ENCODE measurements around the gene TNIK. TPM values are rescaled to one million over a fixed set of nuclear protein-coding genes. Genes with fewer than 3 reads are reported as not detected.

Gene TNIK
- polyA plus RNA-seq, 1 donor from 2014 or later = 19.3 TPM

DNA sequence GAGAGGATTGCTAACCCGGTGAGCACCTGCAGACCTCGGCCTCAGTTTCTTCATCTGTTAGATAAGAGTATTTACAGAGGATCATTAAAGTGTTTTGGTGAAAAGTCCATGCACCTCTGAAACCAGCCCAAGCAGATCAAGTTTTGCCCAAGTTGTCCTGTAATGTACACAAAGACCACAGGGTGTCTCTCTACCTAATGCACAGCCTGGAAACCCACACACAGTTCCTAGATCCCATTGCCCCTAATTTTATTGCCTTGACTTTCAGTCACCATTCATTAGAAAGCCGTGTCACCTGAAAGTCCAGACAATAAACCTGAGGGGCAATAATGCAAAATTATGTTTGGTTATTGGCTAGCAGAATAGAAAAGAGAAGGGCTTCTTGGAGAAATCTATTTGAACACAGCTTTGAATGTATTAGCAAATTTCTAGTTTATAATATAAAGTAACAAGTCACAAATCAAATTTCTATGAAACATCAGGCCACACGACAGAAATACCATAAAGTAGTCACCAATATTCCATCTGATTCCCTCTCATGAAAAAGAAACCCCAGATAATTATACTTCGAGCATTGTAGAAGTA, 272.4 kb downstream of the TNIK start:
- Histone ChIP-seq H3K27me3 (ENCODE audit: insufficient read depth, low read depth, low read length) (peaks cover 20% of the 10 kb centered on the region), H3K79me2 (replicated peaks; ENCODE audit: insufficient read depth, low read length) (no peaks in the 10 kb centered on the region), H3K27ac (ENCODE audit: low read length) (no peak overlapping the region), H3K4me2 (ENCODE audit: low read length) (no peak overlapping the region), H3K9me2 (ENCODE audit: insufficient read depth, low read length) (no peaks in the 10 kb centered on the region), H3K9me3 (ENCODE audit: low read length) (no peaks in the 10 kb centered on the region), H4K20me1 (ENCODE audit: insufficient read depth) (no peaks in the 10 kb centered on the region), H3K4me3 (ENCODE audit: low read length) (no peak overlapping the region), H3F3A (ENCODE audit: insufficient read depth, low read length, poor library complexity, severe bottlenecking) (no peaks in the 10 kb centered on the region), H2AFZ (ENCODE audit: low read depth, low read length) (no peak overlapping the region), H3K36me3 (ENCODE audit: insufficient read depth, low read length) (peaks cover 5% of the 10 kb centered on the region), H3K9ac (ENCODE audit: low read length) (no peak overlapping the region)
- TF ChIP-seq, protein P1, sequence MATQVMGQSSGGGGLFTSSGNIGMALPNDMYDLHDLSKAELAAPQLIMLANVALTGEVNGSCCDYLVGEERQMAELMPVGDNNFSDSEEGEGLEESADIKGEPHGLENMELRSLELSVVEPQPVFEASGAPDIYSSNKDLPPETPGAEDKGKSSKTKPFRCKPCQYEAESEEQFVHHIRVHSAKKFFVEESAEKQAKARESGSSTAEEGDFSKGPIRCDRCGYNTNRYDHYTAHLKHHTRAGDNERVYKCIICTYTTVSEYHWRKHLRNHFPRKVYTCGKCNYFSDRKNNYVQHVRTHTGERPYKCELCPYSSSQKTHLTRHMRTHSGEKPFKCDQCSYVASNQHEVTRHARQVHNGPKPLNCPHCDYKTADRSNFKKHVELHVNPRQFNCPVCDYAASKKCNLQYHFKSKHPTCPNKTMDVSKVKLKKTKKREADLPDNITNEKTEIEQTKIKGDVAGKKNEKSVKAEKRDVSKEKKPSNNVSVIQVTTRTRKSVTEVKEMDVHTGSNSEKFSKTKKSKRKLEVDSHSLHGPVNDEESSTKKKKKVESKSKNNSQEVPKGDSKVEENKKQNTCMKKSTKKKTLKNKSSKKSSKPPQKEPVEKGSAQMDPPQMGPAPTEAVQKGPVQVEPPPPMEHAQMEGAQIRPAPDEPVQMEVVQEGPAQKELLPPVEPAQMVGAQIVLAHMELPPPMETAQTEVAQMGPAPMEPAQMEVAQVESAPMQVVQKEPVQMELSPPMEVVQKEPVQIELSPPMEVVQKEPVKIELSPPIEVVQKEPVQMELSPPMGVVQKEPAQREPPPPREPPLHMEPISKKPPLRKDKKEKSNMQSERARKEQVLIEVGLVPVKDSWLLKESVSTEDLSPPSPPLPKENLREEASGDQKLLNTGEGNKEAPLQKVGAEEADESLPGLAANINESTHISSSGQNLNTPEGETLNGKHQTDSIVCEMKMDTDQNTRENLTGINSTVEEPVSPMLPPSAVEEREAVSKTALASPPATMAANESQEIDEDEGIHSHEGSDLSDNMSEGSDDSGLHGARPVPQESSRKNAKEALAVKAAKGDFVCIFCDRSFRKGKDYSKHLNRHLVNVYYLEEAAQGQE (IDR thresholded peaks at IDR 0.05; ENCODE audit: borderline replicate concordance) = no peak
- TF ChIP-seq EZH2 (IDR thresholded peaks at IDR 0.05; ENCODE audit: borderline replicate concordance, insufficient read depth, low read length, poor library complexity, severe bottlenecking) (no peak), MXI1 (conservative IDR thresholded peaks at IDR 0.05; ENCODE audit: poor library complexity, severe bottlenecking) (no peak), RAD21 (conservative IDR thresholded peaks at IDR 0.05) (peak; percentile 72), SMC3 (conservative IDR thresholded peaks at IDR 0.05; ENCODE audit: poor library complexity) (peak; percentile 80)
- TF ChIP-seq, protein P2, sequence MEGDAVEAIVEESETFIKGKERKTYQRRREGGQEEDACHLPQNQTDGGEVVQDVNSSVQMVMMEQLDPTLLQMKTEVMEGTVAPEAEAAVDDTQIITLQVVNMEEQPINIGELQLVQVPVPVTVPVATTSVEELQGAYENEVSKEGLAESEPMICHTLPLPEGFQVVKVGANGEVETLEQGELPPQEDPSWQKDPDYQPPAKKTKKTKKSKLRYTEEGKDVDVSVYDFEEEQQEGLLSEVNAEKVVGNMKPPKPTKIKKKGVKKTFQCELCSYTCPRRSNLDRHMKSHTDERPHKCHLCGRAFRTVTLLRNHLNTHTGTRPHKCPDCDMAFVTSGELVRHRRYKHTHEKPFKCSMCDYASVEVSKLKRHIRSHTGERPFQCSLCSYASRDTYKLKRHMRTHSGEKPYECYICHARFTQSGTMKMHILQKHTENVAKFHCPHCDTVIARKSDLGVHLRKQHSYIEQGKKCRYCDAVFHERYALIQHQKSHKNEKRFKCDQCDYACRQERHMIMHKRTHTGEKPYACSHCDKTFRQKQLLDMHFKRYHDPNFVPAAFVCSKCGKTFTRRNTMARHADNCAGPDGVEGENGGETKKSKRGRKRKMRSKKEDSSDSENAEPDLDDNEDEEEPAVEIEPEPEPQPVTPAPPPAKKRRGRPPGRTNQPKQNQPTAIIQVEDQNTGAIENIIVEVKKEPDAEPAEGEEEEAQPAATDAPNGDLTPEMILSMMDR (IDR thresholded peaks at IDR 0.05; ENCODE audit: poor library complexity, severe bottlenecking) = peak; percentile 67

DNA sequence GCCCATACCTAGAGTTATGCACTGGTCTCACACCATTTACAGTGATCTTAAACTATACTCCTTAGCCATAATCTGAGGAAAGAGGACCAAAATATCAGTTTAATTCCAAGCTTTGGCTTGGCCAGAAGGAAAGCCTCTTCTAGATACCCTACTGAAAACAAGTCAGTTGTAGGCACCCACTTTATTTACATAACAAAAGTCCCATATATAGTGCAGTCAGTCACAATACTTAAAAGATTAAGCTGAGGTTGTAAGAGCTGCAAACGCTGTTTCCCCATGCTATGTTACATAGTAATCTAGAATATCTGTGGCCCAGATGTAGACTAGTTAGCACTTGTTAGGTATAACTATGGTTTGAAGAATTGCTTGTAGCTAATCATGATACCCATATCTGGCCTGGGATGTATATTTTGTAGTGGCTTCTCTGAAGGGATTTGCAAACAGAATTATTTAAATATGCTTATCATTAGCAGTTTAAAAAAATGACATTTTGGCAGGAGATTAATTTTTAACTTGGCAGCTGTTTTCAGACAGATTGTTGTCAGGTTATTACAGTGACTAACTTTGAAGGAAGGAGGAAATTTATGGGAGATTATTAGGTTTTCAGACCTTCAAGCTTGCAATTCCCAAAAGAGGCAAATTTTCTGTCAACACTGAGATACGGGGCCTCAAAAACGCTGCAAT, 273.2 kb downstream of the TNIK start:
- Histone ChIP-seq H3K27me3 (ENCODE audit: insufficient read depth, low read depth, low read length) (peaks cover 29% of the 10 kb centered on the region), H2AFZ (ENCODE audit: low read depth, low read length) (no peak overlapping the region), H3K9me2 (ENCODE audit: insufficient read depth, low read length) (no peaks in the 10 kb centered on the region), H3K27ac (ENCODE audit: low read length) (no peak overlapping the region), H3K79me2 (replicated peaks; ENCODE audit: insufficient read depth, low read length) (no peaks in the 10 kb centered on the region), H3F3A (ENCODE audit: insufficient read depth, low read length, poor library complexity, severe bottlenecking) (no peaks in the 10 kb centered on the region), H3K36me3 (ENCODE audit: insufficient read depth, low read length) (peaks cover 7% of the 10 kb centered on the region), H4K20me1 (ENCODE audit: insufficient read depth) (no peaks in the 10 kb centered on the region), H3K4me3 (ENCODE audit: low read length) (no peak overlapping the region), H3K9me3 (ENCODE audit: low read length) (no peaks in the 10 kb centered on the region), H3K4me2 (ENCODE audit: low read length) (no peak overlapping the region), H3K9ac (ENCODE audit: low read length) (no peak overlapping the region)
- TF ChIP-seq, protein P2 (IDR thresholded peaks at IDR 0.05; ENCODE audit: poor library complexity, severe bottlenecking) = no peak
- no peak for TF ChIP-seq POLR2AphosphoS5 (IDR thresholded peaks at IDR 0.05)
- TF ChIP-seq MXI1 (conservative IDR thresholded peaks at IDR 0.05; ENCODE audit: poor library complexity, severe bottlenecking) = no peak
- TF ChIP-seq EP300 (conservative IDR thresholded peaks at IDR 0.05; ENCODE audit: poor library complexity, severe bottlenecking) = no peak
- no peak for TF ChIP-seq TAF1 (IDR thresholded peaks at IDR 0.05; ENCODE audit: low read depth)
- TF ChIP-seq RAD21 (conservative IDR thresholded peaks at IDR 0.05) = no peak
- no peak for TF ChIP-seq EZH2 (IDR thresholded peaks at IDR 0.05; ENCODE audit: borderline replicate concordance, insufficient read depth, low read length, poor library complexity, severe bottlenecking)
- TF ChIP-seq, protein P1 (IDR thresholded peaks at IDR 0.05; ENCODE audit: borderline replicate concordance) = no peak
- no peak for TF ChIP-seq SMC3 (conservative IDR thresholded peaks at IDR 0.05; ENCODE audit: poor library complexity)
